SK-N-MC (cell line): ENCODE measurements around the gene STAT5B.

ENCODE experiments used
- EZH2 ChIP-seq: fragments of 200-600 bp; sonication (generic); IDR thresholded peaks from one replicate; pipeline ENCODE4 v1.6.1; 2017; ENCODE audit warnings: antibody characterized with exemption
- FOXP2 ChIP-seq: optimal IDR thresholded peaks from 2 replicates; pipeline ENCODE3; 2011; ENCODE audit warnings: mild to moderate bottlenecking, moderate library complexity; ENCODE audit not compliant: insufficient read depth; ENCODE audit errors: extremely low read length, control extremely low read depth
- POLR2AphosphoS5 ChIP-seq: IDR thresholded peaks from 2 replicates; pipeline ENCODE4 v1.6.1; 2012; ENCODE audit warnings: mild to moderate bottlenecking, low read depth, low read length, borderline replicate concordance

DNA sequence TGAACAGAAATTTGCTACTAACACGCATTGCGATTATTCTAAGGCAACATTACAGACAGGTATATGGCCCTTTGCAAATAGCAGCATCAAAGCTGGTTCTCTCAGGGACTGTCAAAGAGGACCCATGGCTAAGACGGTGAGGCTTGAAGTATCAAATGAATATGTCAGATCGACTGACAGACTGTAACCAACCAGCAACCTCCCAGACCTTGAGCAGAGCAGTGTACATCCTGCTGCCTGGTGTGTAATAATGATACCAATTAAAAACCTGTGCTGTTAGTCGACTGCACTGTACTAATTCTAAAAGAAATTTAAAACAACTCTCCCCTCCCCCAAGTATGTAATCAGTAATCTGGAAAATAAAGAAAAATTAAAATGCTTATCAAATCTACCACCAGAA lies 46.0 kb downstream of the STAT5B start:
- no peak for TF ChIP-seq EZH2
- no peak for TF ChIP-seq POLR2AphosphoS5
- TF ChIP-seq FOXP2 = no peak
